Brain microvascular endothelial cell (primary cell): ENCODE results near the gene HELQ.

Experiments used
- DNase-seq: peaks from one replicate; pipeline ENCODE4 v3.0.0-alpha.2; 2020
- H3K27ac ChIP-seq: fragments of 250-450 bp; sonication (Bioruptor Pico); 2 replicates; pipeline ENCODE4 v1.5.1; 2020; ENCODE audit warnings: mild to moderate bottlenecking, moderate library complexity
- H3K27me3 ChIP-seq: fragments of 250-450 bp; sonication (Bioruptor Pico); replicated peaks from 2 replicates; pipeline ENCODE4 v1.5.1; 2020; ENCODE audit warnings: mild to moderate bottlenecking
- H3K36me3 ChIP-seq: fragments of 250-450 bp; sonication (Bioruptor Pico); replicated peaks from 2 replicates; pipeline ENCODE4 v1.5.1; 2020; ENCODE audit warnings: mild to moderate bottlenecking
- H3K4me3 ChIP-seq: 2 replicates; pipeline ENCODE4 v1.5.1; 2011; ENCODE audit warnings: low read depth, mild to moderate bottlenecking, control low read depth, low read length, moderate library complexity
- CTCF ChIP-seq: IDR thresholded peaks from 2 replicates; pipeline ENCODE4 v1.5.1; 2011; ENCODE audit warnings: low read depth, mild to moderate bottlenecking, moderate library complexity, low read length, control low read depth, inconsistent platforms; ENCODE audit errors: missing control alignments
- in situ Hi-C: cut with HindIII; loops from 2 replicates; pipeline ENCODE4 v1.10.0; 2017; ENCODE audit warnings: low sequenced_read_pairs, low pct_ligation_motif_present

HELQ gene

GRCh38 chr4:83438719-83439118 is 16.9 kb downstream of the HELQ start:
- no peaks in the 10 kb centered on the region for H3K36me3 ChIP-seq
- in situ Hi-C loops, result no loop called here
- DNase-seq, result no peak
- no peaks in the 10 kb centered on the region for H3K27me3 ChIP-seq
- H3K27ac ChIP-seq, result no peak overlapping the region
- TF ChIP-seq CTCF, result no peak
- no peak overlapping the region for H3K4me3 ChIP-seq

GRCh38 chr4:83436680-83437079 is 18.9 kb downstream of the HELQ start:
- H3K4me3 ChIP-seq, result no peak overlapping the region
- no peak for TF ChIP-seq CTCF
- no peaks in the 10 kb centered on the region for H3K36me3 ChIP-seq
- H3K27ac ChIP-seq, result no peak overlapping the region
- in situ Hi-C loops, result no loop called here
- no peak for DNase-seq
- no peaks in the 10 kb centered on the region for H3K27me3 ChIP-seq

GRCh38 chr4:83431200-83431599 is 24.4 kb downstream of the HELQ start:
- Histone ChIP-seq H3K36me3 (no peaks in the 10 kb centered on the region), H3K27me3 (no peaks in the 10 kb centered on the region), H3K4me3 (no peak overlapping the region), H3K27ac (no peak overlapping the region)
- DNase-seq, result no peak
- no peak for TF ChIP-seq CTCF
- in situ Hi-C loops, result no loop called here

- no peak overlapping the region for H3K27ac ChIP-seq
- H3K4me3 ChIP-seq, result no peak overlapping the region
- H3K36me3 ChIP-seq, result no peaks in the 10 kb centered on the region
- DNase-seq, result no peak
- in situ Hi-C loops, result no loop called here
- H3K27me3 ChIP-seq, result no peaks in the 10 kb centered on the region
- TF ChIP-seq CTCF, result no peak
Observed at GRCh38 chr4:83418211-83418610, 37.4 kb downstream of the HELQ start.

- H3K36me3 ChIP-seq, result no peaks in the 10 kb centered on the region
- TF ChIP-seq CTCF, result no peak
Observed at GRCh38 chr4:83417566-83417965, 38.1 kb downstream of the HELQ start.

GRCh38 chr4:83413676-83414075 is 41.9 kb downstream of the HELQ start:
- TF ChIP-seq CTCF, result no peak
- H3K27me3 ChIP-seq, result no peaks in the 10 kb centered on the region
- no peaks in the 10 kb centered on the region for H3K36me3 ChIP-seq
- H3K27ac ChIP-seq, result no peak overlapping the region
- DNase-seq, result no peak
- H3K4me3 ChIP-seq, result no peak overlapping the region
- in situ Hi-C loops, result no loop called here

More at GRCh38 chr4:83417566-83417965, 38.1 kb downstream of the HELQ start:
- Histone ChIP-seq H3K4me3 (no peak overlapping the region), H3K27me3 (no peaks in the 10 kb centered on the region), H3K27ac (no peak overlapping the region)
- DNase-seq, result no peak
- in situ Hi-C loops, result no loop called here
